ENCODE measurements around the gene MAPK12.

The MAPK12 gene

GRCh38 chr22:50272044-50272802 lies 10.7 kb upstream of the MAPK12 start:
- TF ChIP-seq, protein P1, sequence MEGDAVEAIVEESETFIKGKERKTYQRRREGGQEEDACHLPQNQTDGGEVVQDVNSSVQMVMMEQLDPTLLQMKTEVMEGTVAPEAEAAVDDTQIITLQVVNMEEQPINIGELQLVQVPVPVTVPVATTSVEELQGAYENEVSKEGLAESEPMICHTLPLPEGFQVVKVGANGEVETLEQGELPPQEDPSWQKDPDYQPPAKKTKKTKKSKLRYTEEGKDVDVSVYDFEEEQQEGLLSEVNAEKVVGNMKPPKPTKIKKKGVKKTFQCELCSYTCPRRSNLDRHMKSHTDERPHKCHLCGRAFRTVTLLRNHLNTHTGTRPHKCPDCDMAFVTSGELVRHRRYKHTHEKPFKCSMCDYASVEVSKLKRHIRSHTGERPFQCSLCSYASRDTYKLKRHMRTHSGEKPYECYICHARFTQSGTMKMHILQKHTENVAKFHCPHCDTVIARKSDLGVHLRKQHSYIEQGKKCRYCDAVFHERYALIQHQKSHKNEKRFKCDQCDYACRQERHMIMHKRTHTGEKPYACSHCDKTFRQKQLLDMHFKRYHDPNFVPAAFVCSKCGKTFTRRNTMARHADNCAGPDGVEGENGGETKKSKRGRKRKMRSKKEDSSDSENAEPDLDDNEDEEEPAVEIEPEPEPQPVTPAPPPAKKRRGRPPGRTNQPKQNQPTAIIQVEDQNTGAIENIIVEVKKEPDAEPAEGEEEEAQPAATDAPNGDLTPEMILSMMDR (conservative IDR thresholded peaks at IDR 0.05): no peak
- peak overlapping the region; percentile 85 for H3K27ac ChIP-seq

DNA sequence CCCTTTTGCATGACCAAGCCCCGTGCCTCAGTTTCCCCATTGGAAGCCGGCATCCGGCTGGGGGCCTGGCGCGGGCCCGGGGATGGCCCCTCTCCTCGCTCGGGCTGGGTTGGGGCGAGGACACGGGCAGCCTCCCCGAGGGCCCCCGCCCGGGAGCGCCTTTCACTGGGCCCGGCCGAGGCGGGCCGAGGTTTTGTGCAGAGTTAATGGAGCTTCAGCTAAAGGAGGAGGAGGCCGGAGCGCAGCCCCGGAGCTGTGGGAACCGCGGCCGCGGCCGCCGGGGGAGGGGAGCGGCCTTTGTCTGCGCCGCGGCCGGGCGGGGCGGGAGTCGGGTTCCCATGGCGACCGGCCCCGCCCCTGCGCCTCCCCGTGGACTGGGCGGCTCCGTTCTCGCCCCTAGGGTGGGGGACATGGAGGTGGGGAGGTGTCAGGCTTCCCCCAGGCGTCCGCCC lies 10.1 kb upstream of the MAPK12 start:
- peak overlapping the region; percentile 85 for H3K27ac ChIP-seq
- TF ChIP-seq, protein P1 (conservative IDR thresholded peaks at IDR 0.05): no peak

DNA sequence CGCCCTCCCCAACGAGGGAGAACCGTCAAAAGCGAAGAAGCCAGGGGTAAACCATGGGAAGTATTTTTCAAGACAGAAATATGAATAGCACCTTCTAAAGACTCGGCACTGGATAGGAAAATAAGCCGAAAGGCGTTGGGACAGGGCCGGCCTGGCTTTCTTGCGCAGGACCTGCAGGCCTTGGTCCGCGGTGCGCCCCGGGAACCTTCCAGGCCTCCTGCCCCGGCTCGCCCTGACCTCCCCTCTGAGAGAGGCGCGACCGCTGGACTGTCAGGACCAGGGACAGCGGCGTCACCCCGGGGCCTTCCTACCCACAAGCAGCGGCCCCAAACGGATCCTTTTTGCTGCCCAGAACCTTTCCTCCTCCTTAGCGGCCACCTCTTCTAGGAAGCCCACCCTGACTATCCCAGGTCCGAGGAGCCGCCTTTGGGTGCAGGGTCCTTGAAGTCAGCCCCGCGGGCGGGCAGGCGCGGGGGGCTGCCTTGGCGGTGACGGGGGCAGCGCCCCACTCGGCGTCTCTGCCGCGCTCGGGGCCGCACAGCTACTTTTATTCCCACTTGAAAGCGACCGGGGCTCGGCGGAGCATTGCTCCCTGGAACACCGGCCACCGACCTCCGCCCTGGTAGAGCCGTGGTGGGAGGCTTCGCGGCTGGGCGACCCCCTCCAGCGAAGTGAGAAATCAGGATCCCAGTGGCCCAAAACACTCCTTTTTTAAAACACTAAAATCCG lies 9.3 kb upstream of the MAPK12 start:
- TF ChIP-seq, protein P1 (conservative IDR thresholded peaks at IDR 0.05): no peak
- peak overlapping the region; percentile 85 for H3K27ac ChIP-seq

GRCh38 chr22:50269970-50270665 lies 8.6 kb upstream of the MAPK12 start, which contains the start of gene MAPK11:
Gene MAPK11, minus strand, starts transcription at chr22:50270380. Its CDS starts 88 bp downstream, at chr22:50270292.
- peak within 1 kb of the TSS; percentile 85 for H3K27ac ChIP-seq
- TF ChIP-seq, protein P1 (conservative IDR thresholded peaks at IDR 0.05): no peak

DNA sequence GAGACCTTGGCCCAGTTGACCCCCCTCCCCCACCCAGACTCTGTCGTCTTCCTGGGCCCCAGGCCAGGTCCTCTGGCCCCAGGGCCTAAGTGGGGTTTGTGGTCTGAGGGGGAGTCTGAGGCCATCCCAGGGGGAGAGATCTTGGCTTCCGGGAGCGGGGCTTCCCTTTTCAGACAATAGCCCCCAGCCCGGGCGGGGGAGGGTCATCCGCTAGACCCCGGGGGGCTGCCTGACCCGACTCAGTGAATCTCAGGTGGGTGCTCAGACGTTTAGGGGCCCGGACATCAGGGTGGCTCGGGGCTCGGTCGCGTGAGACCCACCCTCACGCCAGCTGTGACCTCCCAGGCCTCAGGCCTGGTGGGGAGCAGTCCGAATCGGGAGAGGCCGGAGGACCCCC lies 8.1 kb upstream of the MAPK12 start:
- TF ChIP-seq, protein P1 (conservative IDR thresholded peaks at IDR 0.05): no peak
- peak overlapping the region; percentile 85 for H3K27ac ChIP-seq

GRCh38 chr22:50268655-50269113 lies 7.2 kb upstream of the MAPK12 start:
- H3K27ac ChIP-seq: peak overlapping the region; percentile 85
- TF ChIP-seq, protein P1 (conservative IDR thresholded peaks at IDR 0.05): no peak
